HG02840 (cell line): ENCODE measurements around the gene DOK4.
"Not testable (repeated sequence)": the region's sequence is repeated elsewhere in the genome, so short reads cannot be mapped to it uniquely, and the experiment has no call there.

Experiments used
- ATAC-seq: cut with Tn5 transposase; IDR thresholded peaks from one replicate; pipeline ENCODE4 v1.9.1; 2021; ENCODE audit warnings: mild to moderate bottlenecking, moderate library complexity, moderate number of reproducible peaks; ENCODE audit not compliant: unreplicated experiment, low FRiP score

DOK4 gene

GRCh38 chr16:57462209-57462977 lies 23.9 kb downstream of the DOK4 start, which contains the start of gene POLR2C:
POLR2C (plus strand) TSS chr16:57462679; CDS start chr16:57462725, 46 bp downstream.
- ATAC-seq, result peak; percentile 87

GRCh38 chr16:57452021-57452420 lies 34.3 kb downstream of the DOK4 start:
- ATAC-seq, result no peak

- ATAC-seq, result peak; percentile 98
These were observed 38.9 kb downstream of the DOK4 start, which contains the start of the genes CIAPIN1 and COQ9 for GRCh38 chr16:57447186-57447962. CIAPIN1 (minus strand) TSS chr16:57447385; CDS start chr16:57440928, 6,457 bp downstream. COQ9 (plus strand) TSS chr16:57447479; CDS start chr16:57447506, 27 bp downstream.

GRCh38 chr16:57446531-57447185 lies 39.6 kb downstream of the DOK4 start:
- peak; percentile 32 for ATAC-seq

GRCh38 chr16:57445510-57445909 lies 40.8 kb downstream of the DOK4 start:
- ATAC-seq, result no peak

GRCh38 chr16:57444711-57445110 lies 41.6 kb downstream of the DOK4 start:
- ATAC-seq, result no peak

GRCh38 chr16:57440551-57440950 lies 45.7 kb downstream of the DOK4 start:
- ATAC-seq, result not testable (repeated sequence)

- ATAC-seq, result not testable (repeated sequence)
These were observed 46.3 kb downstream of the DOK4 start for GRCh38 chr16:57439947-57440346.

- ATAC-seq, result no peak
These were observed 50.5 kb downstream of the DOK4 start for GRCh38 chr16:57435838-57436237.

- ATAC-seq, result no peak
These were observed 52.3 kb downstream of the DOK4 start for GRCh38 chr16:57434003-57434402.

GRCh38 chr16:57432989-57433388 lies 53.3 kb downstream of the DOK4 start:
- ATAC-seq, result no peak

- no peak for ATAC-seq
These were observed 53.8 kb downstream of the DOK4 start for GRCh38 chr16:57432505-57432904.

- no peak for ATAC-seq
These were observed 55.3 kb downstream of the DOK4 start for GRCh38 chr16:57430955-57431354.

GRCh38 chr16:57427824-57428223 lies 58.5 kb downstream of the DOK4 start:
- ATAC-seq, result no peak

- ATAC-seq, result no peak
These were observed 59.0 kb downstream of the DOK4 start for GRCh38 chr16:57427307-57427706.

- no peak for ATAC-seq
These were observed 59.9 kb downstream of the DOK4 start for GRCh38 chr16:57426356-57426755.

- no peak for ATAC-seq
These were observed 61.7 kb downstream of the DOK4 start for GRCh38 chr16:57424583-57424982.

- ATAC-seq, result no peak
These were observed 63.1 kb downstream of the DOK4 start for GRCh38 chr16:57423152-57423551.

- ATAC-seq, result no peak
These were observed 64.0 kb downstream of the DOK4 start for GRCh38 chr16:57422026-57422944.
